Measurements from ENCODE around the gene NKX2-1.

Gene NKX2-1

GRCh38 chr14:36471431-36471830 lies 48.6 kb downstream of the NKX2-1 start:
- H3K27ac ChIP-seq (ENCODE audit: low read length) = no peak overlapping the region
- no peaks in the 10 kb centered on the region for H3K4me1 ChIP-seq (ENCODE audit: low read length)
- no peak overlapping the region for H3K4me3 ChIP-seq (ENCODE audit: low read length)
- no peak overlapping the region for H3K9ac ChIP-seq (ENCODE audit: low read length)
- H4K20me1 ChIP-seq (ENCODE audit: insufficient read depth, low read length) = no peaks in the 10 kb centered on the region
- no peaks in the 10 kb centered on the region for H3K9me3 ChIP-seq (replicated peaks; ENCODE audit: insufficient read depth, low read length)
- H3K79me2 ChIP-seq (ENCODE audit: low read length) = no peaks in the 10 kb centered on the region
- no peaks in the 10 kb centered on the region for H3K27me3 ChIP-seq (replicated peaks; ENCODE audit: insufficient read depth, low read length)
- no peak overlapping the region for H2AFZ ChIP-seq (ENCODE audit: low read length)
- no peaks in the 10 kb centered on the region for H3K9me2 ChIP-seq (replicated peaks; ENCODE audit: insufficient read depth, low read length)
- no peak for DNase-seq
- TF ChIP-seq EZH2phosphoT487 (IDR thresholded peaks at IDR 0.05; ENCODE audit: low read length) = no peak
- no peak for TF ChIP-seq CTCF (IDR thresholded peaks at IDR 0.05; ENCODE audit: low read length)
- TF ChIP-seq EZH2 (optimal IDR thresholded peaks at IDR 0.05; ENCODE audit: low read depth, low read length) = no peak
- no peaks in the 10 kb centered on the region for H3F3A ChIP-seq (ENCODE audit: insufficient read depth, low read length)
- no peak overlapping the region for H3K4me2 ChIP-seq (ENCODE audit: low read depth, low read length)
- H3K36me3 ChIP-seq (replicated peaks; ENCODE audit: insufficient read depth, low read length) = no peaks in the 10 kb centered on the region

- no peak for DNase-seq
- no peak overlapping the region for H3K4me2 ChIP-seq (ENCODE audit: low read depth, low read length)
- no peak overlapping the region for H3K9ac ChIP-seq (ENCODE audit: low read length)
- H4K20me1 ChIP-seq (ENCODE audit: insufficient read depth, low read length) = no peaks in the 10 kb centered on the region
- H3K9me2 ChIP-seq (replicated peaks; ENCODE audit: insufficient read depth, low read length) = no peaks in the 10 kb centered on the region
- no peaks in the 10 kb centered on the region for H3F3A ChIP-seq (ENCODE audit: insufficient read depth, low read length)
- H2AFZ ChIP-seq (ENCODE audit: low read length) = no peak overlapping the region
- H3K4me1 ChIP-seq (ENCODE audit: low read length) = no peaks in the 10 kb centered on the region
- no peaks in the 10 kb centered on the region for H3K79me2 ChIP-seq (ENCODE audit: low read length)
- H3K27me3 ChIP-seq (replicated peaks; ENCODE audit: insufficient read depth, low read length) = no peaks in the 10 kb centered on the region
- TF ChIP-seq EZH2 (optimal IDR thresholded peaks at IDR 0.05; ENCODE audit: low read depth, low read length) (no peak), EZH2phosphoT487 (IDR thresholded peaks at IDR 0.05; ENCODE audit: low read length) (no peak), CTCF (IDR thresholded peaks at IDR 0.05; ENCODE audit: low read length) (no peak)
- H3K36me3 ChIP-seq (replicated peaks; ENCODE audit: insufficient read depth, low read length) = no peaks in the 10 kb centered on the region
- H3K4me3 ChIP-seq (ENCODE audit: low read length) = no peak overlapping the region
- H3K27ac ChIP-seq (ENCODE audit: low read length) = no peak overlapping the region
- H3K9me3 ChIP-seq (replicated peaks; ENCODE audit: insufficient read depth, low read length) = no peaks in the 10 kb centered on the region
These were observed 52.7 kb downstream of the NKX2-1 start for GRCh38 chr14:36467332-36467731.

All from MM.1S (cell line).